Measurements from ENCODE around the gene ZNF438.
A peak's percentile ranks its signal among the peaks of the same experiment; 100 is the strongest.
"Not testable (repeated sequence)": the region's sequence is repeated elsewhere in the genome, so short reads cannot be mapped to it uniquely, and the experiment has no call there.

Gene ZNF438

GRCh38 chr10:30983209-30983608 is 48.5 kb downstream of the ZNF438 start:
- not testable (repeated sequence) for DNase-seq

DNA sequence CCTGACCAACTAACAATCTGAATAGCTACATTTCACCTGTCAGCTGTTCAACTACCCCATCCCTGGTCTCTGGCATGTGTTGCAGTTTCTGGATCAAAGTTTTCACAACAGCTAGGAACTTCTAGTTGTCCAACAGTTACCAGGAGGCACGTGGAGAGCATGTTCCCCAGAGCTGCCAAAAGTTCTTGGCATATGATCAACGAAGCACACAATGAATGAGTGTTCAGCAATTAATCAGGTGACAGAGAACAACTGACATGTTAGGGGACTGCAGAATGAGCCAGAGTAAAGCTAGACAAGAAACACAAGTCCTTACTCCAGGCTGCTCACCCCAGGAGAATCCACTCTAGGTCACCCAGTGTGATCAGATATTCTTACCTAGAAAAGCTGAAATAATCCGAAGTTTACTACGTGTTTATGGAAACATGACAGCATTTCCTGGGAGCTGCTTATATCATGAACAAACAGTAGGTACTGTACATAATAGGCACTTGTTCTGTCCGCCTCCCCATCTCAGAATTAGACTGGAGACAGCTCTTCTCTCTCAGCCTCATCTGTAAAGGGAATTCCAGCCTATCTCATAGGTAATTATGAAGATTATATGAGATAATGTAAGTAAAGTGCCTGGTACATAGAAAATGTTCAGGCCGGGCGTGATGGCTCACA is 50.6 kb downstream of the ZNF438 start:
- DNase-seq, result peak; percentile 54

GRCh38 chr10:30979956-30980355 is 51.7 kb downstream of the ZNF438 start:
- DNase-seq, result no peak

- DNase-seq, result no peak
Measured at GRCh38 chr10:30978843-30979242, 52.8 kb downstream of the ZNF438 start.

- DNase-seq, result no peak
Measured at GRCh38 chr10:30977385-30977784, 54.3 kb downstream of the ZNF438 start.

DNA sequence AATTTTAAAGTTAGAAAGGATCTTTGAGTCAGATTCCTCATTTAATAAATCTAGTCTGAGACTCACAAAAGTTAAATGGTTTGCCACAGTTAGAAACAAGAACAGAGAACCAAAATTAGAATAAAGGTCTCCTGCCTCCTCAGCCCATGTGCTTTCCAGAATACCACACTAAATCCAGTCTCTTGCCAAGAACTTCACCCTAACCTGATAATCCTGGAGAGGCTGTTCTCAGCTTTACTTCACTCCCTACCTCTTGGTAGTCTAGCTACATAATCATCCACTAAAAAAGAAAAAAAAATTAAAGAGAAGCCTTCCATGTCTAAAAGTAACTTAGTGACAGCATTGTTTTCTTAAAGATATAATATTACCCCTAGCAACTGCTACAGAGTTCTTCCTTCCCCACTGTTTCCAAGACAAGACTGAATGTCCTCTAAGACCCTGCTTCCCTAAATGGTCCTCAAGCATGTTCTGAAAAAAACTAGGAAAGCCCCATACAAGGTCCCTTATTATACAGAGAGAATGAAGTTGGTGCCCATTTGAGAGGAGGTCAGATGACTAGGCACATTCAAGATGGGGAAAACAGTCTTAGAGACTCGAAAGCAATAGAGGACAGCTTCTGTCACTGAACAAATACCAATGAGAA is 56.8 kb downstream of the ZNF438 start:
- DNase-seq, result no peak

DNA sequence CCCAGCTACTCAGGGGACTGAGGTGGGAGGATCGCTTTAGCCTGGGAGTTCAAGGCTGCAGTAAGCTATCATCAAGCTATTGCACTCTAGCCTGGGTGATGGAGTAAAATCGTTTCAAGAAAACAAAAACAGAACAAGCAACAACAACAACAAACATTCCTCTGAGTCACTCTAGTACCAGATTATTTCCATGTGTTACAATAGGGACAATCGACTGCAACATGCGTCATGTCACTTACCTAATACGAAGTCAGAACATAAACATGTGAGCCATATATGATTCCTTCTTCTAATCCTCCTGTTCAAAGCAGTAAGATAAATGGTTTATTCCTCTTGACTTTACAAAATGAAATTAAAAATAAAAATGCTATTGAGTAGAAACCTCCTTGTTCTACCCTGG is 57.3 kb downstream of the ZNF438 start:
- no peak for DNase-seq

DNA sequence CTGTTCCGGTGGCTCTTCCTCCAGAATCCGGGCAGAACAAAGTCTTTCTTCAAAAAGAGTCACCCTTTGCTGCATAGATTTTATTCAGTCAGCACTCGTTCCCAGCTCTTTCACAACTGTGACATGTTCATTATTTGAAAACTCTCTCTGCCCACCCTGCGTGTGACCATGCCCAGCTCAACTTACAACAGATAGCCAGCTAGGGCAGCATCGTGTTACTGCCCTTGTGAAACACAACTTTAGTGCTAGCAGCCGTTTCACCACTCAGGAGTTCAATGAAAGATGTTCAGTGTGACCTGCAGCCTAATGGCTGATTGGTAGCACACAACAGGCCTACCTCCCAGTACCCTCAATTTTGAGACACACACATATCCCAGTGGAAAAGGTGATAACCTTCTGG is 57.9 kb downstream of the ZNF438 start:
- DNase-seq, result no peak

DNA sequence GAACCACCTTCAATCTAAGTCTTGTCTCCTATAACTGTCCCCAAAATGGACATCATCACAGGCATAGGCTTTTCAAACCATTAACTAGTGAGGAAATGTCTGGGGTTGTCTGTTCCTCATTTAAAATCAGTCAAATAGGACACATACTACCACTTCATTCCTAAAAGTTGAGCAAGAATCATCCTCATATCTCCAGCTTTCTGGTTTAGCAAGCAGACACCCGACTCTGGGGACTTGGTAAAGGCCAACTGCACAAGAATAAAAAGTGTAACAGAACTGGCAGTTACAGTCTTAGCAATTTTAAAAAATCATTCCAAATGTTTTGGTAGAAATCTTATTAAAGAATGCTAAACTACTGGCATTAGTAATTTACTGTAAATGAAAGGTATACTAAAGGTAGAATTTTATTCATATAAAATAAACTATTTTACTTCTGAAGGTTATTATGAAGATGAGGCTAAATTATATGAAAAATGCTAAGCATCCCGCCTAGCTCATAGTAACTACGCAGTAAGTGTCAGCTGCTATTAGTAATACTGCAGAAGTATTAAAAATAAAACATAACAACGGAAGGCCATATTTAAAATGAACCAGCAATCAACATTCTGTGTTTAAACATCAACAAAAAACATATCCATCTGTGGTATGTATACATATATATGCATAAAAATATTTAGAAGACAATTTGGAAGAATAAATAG is 60.8 kb downstream of the ZNF438 start:
- no peak for DNase-seq

GRCh38 chr10:30968711-30969110 is 63.0 kb downstream of the ZNF438 start:
- no peak for DNase-seq

- DNase-seq, result no peak
Measured at GRCh38 chr10:30967650-30968410, 63.8 kb downstream of the ZNF438 start.

DNA sequence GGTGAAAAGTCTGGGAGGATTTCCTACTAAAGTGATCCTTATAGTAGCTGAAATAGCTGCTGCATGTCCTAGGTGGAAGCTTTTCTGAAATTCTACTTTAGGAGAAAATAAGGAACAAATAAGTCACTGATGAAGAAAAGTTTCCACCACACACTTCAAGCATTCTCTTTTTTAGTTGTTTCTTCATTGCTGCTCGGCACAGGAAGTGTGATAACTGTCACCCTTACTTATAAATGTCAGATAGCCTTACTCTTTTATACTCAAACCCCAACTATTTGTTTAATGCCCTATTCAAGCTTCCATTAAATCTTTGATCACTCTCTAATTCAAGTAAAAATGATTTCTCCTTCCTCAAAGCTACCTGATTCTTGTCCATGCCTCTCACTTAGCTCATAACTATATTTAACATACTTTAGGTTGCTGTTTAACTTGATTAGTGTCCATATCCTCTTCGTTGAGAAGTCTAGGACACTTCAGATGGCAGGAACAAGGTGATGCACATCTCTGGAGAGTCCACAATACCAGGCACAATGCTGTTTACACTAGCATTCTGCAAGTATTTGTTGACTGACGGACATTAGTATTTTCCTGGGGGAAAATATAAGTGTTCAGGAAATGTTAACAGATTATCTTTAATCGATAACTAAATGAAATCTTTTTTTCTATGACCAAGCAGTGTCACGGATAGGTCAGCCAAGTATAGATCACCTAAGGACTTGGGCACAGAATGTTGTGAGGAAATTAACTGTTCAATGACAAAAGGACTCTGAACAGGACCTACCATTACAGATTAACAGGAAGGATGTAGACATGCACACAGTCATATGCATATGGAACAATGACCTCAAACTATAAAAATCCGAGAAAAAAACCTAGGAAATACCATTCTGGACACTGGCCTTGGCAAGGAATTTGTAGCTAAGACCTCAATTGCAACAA is 67.4 kb downstream of the ZNF438 start:
- DNase-seq, result no peak

DNA sequence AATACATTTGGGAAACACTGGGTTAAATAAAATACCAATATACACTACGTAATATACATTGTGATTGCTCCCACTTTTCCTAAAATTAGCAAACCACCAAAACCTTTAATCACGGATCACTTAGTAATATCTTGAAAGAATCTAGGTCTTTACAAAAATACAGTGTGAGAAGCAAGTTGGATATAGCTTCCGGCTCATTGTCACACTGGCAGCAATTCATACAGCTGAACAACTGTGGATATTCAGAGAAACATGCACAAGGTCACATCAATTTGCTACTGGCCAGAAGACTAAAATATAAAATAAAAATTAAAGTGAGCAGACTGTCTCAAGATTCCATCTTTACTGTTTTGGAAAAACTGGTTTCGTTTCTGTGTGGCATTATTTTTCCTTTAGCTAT is 69.1 kb downstream of the ZNF438 start:
- no peak for DNase-seq

DNA sequence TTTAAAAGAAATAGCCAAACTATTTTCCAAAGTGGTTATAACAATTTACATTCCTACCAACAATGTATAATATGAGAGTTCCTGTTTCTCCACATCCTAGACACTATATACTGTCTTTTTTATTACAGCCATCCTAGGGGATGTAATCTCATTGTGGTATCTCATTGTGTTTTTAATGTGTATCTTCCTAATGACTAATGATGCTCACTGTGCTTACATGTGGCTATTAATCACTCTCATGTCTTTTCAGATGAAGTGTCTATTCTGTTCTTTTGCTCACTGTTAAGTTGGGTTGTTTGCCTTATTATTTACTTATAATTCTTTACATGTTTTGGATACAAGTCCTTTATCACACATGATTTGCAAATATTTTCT is 71.8 kb downstream of the ZNF438 start:
- no peak for DNase-seq

DNA sequence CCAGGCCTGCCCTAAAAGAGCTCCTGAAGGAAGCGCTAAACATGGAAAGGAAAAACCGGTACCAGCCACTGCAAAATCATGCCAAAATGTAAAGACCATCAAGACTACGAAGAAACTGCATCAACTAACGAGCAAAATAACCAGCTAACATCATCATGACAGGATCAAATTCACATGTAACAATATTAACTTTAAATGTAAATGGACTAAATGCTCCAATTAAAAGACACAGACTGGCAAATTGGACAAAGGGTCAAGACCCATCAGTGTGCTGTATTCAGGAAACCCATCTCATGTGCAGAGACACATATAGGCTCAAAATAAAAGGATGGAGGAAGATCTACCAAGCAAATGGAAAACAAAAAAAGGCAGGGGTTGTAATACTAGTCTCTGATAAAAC is 82.4 kb downstream of the ZNF438 start:
- DNase-seq, result not testable (repeated sequence)

- no peak for DNase-seq
Measured at GRCh38 chr10:30944005-30944404, 87.7 kb downstream of the ZNF438 start.

- no peak for DNase-seq
Measured at GRCh38 chr10:30943451-30943850, 88.2 kb downstream of the ZNF438 start.

GRCh38 chr10:30940256-30940655 is 91.4 kb downstream of the ZNF438 start:
- DNase-seq, result no peak

- no peak for DNase-seq
Measured at GRCh38 chr10:30939643-30940251, 91.9 kb downstream of the ZNF438 start.

DNA sequence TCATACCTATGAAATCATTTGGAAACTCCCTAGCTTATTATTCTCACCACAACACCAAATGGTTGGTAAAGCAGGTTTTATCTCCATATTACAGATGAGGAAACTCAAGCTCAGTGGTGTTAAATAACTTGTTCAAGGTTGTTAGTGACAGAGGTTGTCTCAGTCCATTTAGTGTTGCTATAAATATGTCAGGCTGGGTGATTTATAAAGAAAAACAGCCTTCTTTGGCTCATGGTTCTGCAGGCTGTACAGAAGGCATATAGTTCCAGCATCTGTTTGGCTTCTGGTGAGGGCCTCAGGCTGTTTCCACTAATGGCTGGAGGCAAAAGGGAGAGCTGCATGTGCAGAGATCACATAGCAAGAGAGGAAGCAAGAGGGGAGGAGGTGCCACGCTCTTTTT is 96.6 kb downstream of the ZNF438 start:
- no peak for DNase-seq

GRCh38 chr10:30931094-30931493 is 100.6 kb downstream of the ZNF438 start:
- DNase-seq, result no peak

Measured in NCI-H1436 treated with DMSO at 0.1 percent for 48 hours (cell line).